SK-N-SH treated with all-trans-retinoic acid at 6 μM for 48 hours (cell line): Measurements from ENCODE around the gene RBMS3.

Experiments used
- ATAC-seq: fragments of 200-7000 bp; cut with Tn5 transposase; 3 replicates; pipeline ENCODE4 v1.9.1; 2020; ENCODE audit warnings: mild to moderate bottlenecking, moderate library complexity
- ARNTL ChIP-seq: fragments of 450-650 bp; formaldehyde crosslinking; IDR thresholded peaks from 2 replicates; pipeline ENCODE4 v1.5.0; 2020; ENCODE audit warnings: low read depth, mild to moderate bottlenecking, moderate library complexity, borderline replicate concordance
- BACH2 ChIP-seq: fragments of 250-450 bp; sonication (Bioruptor Pico); IDR thresholded peaks from 2 replicates; pipeline ENCODE4 v1.9.0; 2021; ENCODE audit warnings: mild to moderate bottlenecking, borderline replicate concordance
- CSDC2 ChIP-seq: fragments of 250-450 bp; sonication (Bioruptor Pico); IDR thresholded peaks from 2 replicates; pipeline ENCODE4 v1.5.0; 2020; ENCODE audit warnings: mild to moderate bottlenecking, moderate library complexity
- ESRRG ChIP-seq: fragments of 250-450 bp; sonication (Bioruptor Pico); IDR thresholded peaks from 2 replicates; pipeline ENCODE4 v1.6.1; 2021; ENCODE audit warnings: mild to moderate bottlenecking
- GLIS3 ChIP-seq: fragments of 250-450 bp; sonication (Bioruptor Pico); IDR thresholded peaks from 2 replicates; pipeline ENCODE4 v1.5.0; 2020; ENCODE audit warnings: mild to moderate bottlenecking, moderate library complexity
- ISL1 ChIP-seq: fragments of 250-450 bp; sonication (Bioruptor Pico); IDR thresholded peaks from 2 replicates; pipeline ENCODE4 v2.1.2; 2022; ENCODE audit warnings: mild to moderate bottlenecking, moderate library complexity
- OSR1 ChIP-seq: fragments of 250-450 bp; sonication (Bioruptor Pico); IDR thresholded peaks from 2 replicates; pipeline ENCODE4 v1.8.0; 2022; ENCODE audit warnings: moderate library complexity, mild to moderate bottlenecking, inconsistent platforms
- PPARA ChIP-seq: fragments of 250-450 bp; sonication (Bioruptor Pico); IDR thresholded peaks from 2 replicates; pipeline ENCODE4 v1.5.0; 2020; ENCODE audit warnings: mild to moderate bottlenecking, borderline replicate concordance
- RARB ChIP-seq: fragments of 250-450 bp; sonication (Bioruptor Pico); IDR thresholded peaks from 2 replicates; pipeline ENCODE4 v1.8.0; 2021; ENCODE audit warnings: mild to moderate bottlenecking, moderate library complexity
- SNAI2 ChIP-seq: fragments of 250-450 bp; sonication (Bioruptor Pico); IDR thresholded peaks from 2 replicates; pipeline ENCODE4 v1.5.0; 2020; ENCODE audit warnings: mild to moderate bottlenecking, moderate library complexity
- TCF4 ChIP-seq: fragments of 250-450 bp; sonication (Bioruptor Pico); IDR thresholded peaks from 2 replicates; pipeline ENCODE4 v1.8.0; 2021; ENCODE audit warnings: mild to moderate bottlenecking, moderate library complexity, borderline replicate concordance
- TOX ChIP-seq: fragments of 250-450 bp; sonication (Bioruptor Pico); IDR thresholded peaks from 2 replicates; pipeline ENCODE4 v1.8.0; 2021; ENCODE audit warnings: mild to moderate bottlenecking, moderate library complexity, borderline replicate concordance
- ZC3H10 ChIP-seq: fragments of 250-450 bp; sonication (Bioruptor Pico); IDR thresholded peaks from 2 replicates; pipeline ENCODE4 v1.5.1; 2021; ENCODE audit warnings: mild to moderate bottlenecking, moderate library complexity
- ZFP3 ChIP-seq: fragments of 250-450 bp; sonication (Bioruptor Pico); IDR thresholded peaks from 2 replicates; pipeline ENCODE4 v1.5.0; 2020; ENCODE audit warnings: mild to moderate bottlenecking, moderate library complexity
- ZFP30 ChIP-seq: fragments of 450-650 bp; formaldehyde crosslinking; IDR thresholded peaks from 2 replicates; pipeline ENCODE4 v1.5.0; 2022; ENCODE audit warnings: mild to moderate bottlenecking, moderate library complexity
- ZNF565 ChIP-seq: fragments of 450-650 bp; formaldehyde crosslinking; conservative IDR thresholded peaks from 2 replicates; pipeline ENCODE4 v1.5.0; 2020; ENCODE audit warnings: low read depth, mild to moderate bottlenecking, moderate library complexity
- ZNF70 ChIP-seq: fragments of 450-650 bp; formaldehyde crosslinking; IDR thresholded peaks from 2 replicates; pipeline ENCODE4 v1.5.0; 2020; ENCODE audit warnings: mild to moderate bottlenecking, moderate library complexity
- ZNF8 ChIP-seq: fragments of 450-650 bp; formaldehyde crosslinking; IDR thresholded peaks from 2 replicates; pipeline ENCODE4 v1.5.0; 2020; ENCODE audit warnings: mild to moderate bottlenecking, moderate library complexity
- TF ChIP-seq, protein P1 (sequence below): fragments of 250-450 bp; sonication (Bioruptor Pico); IDR thresholded peaks from 2 replicates; pipeline ENCODE4 v1.5.1; 2020; ENCODE audit warnings: low read depth, mild to moderate bottlenecking, moderate library complexity
- TF ChIP-seq, protein P2 (sequence below): fragments of 250-450 bp; sonication (Bioruptor Pico); IDR thresholded peaks from 2 replicates; pipeline ENCODE4 v1.8.0; 2020; ENCODE audit warnings: mild to moderate bottlenecking, moderate library complexity, borderline replicate concordance
- TF ChIP-seq, protein P3 (sequence below): fragments of 250-450 bp; sonication (Bioruptor Pico); IDR thresholded peaks from 2 replicates; pipeline ENCODE4 v1.5.0; 2020; ENCODE audit warnings: mild to moderate bottlenecking, moderate library complexity
- TF ChIP-seq, protein P4 (sequence below): fragments of 250-450 bp; sonication (Bioruptor Pico); IDR thresholded peaks from 2 replicates; pipeline ENCODE4 v1.5.1; 2021; ENCODE audit warnings: mild to moderate bottlenecking, moderate library complexity

Gene RBMS3

DNA sequence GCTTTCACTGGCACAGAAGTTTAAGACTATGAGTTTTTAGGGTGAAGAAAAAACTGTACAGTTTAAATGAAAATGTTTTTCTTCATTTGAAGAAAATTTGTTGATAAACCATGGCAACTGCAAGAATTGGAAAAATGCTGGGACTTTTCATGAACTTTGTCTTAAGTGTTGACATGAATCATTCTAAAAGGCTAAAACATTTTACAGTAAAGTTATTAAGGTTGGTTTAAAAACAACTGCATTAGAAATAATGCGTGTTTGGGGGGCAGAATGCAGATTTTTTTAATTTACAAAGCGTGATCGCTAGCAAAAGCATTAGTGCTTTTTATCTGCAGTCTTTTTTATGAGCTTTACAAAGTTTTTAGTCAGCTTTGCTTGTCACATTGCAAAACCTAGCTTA is 723.6 kb downstream of the RBMS3 start:
- TF ChIP-seq ZC3H10 (CRISPR knock-in tag) (no peak), ISL1 (CRISPR knock-in tag) (no peak), ZNF565 (CRISPR knock-in tag) (no peak), BACH2 (CRISPR knock-in tag) (no peak), CSDC2 (CRISPR knock-in tag) (no peak), ZFP30 (no peak), GLIS3 (CRISPR knock-in tag) (no peak), ARNTL (CRISPR knock-in tag) (no peak), ZNF70 (CRISPR knock-in tag) (no peak), ZFP3 (no peak), TCF4 (CRISPR knock-in tag) (no peak), PPARA (no peak), RARB (no peak), OSR1 (CRISPR knock-in tag) (no peak)
- TF ChIP-seq, protein P1, sequence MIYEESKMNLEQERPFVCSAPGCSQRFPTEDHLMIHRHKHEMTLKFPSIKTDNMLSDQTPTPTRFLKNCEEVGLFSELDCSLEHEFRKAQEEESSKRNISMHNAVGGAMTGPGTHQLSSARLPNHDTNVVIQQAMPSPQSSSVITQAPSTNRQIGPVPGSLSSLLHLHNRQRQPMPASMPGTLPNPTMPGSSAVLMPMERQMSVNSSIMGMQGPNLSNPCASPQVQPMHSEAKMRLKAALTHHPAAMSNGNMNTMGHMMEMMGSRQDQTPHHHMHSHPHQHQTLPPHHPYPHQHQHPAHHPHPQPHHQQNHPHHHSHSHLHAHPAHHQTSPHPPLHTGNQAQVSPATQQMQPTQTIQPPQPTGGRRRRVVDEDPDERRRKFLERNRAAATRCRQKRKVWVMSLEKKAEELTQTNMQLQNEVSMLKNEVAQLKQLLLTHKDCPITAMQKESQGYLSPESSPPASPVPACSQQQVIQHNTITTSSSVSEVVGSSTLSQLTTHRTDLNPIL (CRISPR knock-in tag): no peak
- TF ChIP-seq, protein P2, sequence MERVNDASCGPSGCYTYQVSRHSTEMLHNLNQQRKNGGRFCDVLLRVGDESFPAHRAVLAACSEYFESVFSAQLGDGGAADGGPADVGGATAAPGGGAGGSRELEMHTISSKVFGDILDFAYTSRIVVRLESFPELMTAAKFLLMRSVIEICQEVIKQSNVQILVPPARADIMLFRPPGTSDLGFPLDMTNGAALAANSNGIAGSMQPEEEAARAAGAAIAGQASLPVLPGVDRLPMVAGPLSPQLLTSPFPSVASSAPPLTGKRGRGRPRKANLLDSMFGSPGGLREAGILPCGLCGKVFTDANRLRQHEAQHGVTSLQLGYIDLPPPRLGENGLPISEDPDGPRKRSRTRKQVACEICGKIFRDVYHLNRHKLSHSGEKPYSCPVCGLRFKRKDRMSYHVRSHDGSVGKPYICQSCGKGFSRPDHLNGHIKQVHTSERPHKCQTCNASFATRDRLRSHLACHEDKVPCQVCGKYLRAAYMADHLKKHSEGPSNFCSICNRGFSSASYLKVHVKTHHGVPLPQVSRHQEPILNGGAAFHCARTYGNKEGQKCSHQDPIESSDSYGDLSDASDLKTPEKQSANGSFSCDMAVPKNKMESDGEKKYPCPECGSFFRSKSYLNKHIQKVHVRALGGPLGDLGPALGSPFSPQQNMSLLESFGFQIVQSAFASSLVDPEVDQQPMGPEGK (CRISPR knock-in tag): no peak
- TF ChIP-seq, protein P3, sequence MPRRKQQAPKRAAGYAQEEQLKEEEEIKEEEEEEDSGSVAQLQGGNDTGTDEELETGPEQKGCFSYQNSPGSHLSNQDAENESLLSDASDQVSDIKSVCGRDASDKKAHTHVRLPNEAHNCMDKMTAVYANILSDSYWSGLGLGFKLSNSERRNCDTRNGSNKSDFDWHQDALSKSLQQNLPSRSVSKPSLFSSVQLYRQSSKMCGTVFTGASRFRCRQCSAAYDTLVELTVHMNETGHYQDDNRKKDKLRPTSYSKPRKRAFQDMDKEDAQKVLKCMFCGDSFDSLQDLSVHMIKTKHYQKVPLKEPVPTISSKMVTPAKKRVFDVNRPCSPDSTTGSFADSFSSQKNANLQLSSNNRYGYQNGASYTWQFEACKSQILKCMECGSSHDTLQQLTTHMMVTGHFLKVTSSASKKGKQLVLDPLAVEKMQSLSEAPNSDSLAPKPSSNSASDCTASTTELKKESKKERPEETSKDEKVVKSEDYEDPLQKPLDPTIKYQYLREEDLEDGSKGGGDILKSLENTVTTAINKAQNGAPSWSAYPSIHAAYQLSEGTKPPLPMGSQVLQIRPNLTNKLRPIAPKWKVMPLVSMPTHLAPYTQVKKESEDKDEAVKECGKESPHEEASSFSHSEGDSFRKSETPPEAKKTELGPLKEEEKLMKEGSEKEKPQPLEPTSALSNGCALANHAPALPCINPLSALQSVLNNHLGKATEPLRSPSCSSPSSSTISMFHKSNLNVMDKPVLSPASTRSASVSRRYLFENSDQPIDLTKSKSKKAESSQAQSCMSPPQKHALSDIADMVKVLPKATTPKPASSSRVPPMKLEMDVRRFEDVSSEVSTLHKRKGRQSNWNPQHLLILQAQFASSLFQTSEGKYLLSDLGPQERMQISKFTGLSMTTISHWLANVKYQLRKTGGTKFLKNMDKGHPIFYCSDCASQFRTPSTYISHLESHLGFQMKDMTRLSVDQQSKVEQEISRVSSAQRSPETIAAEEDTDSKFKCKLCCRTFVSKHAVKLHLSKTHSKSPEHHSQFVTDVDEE (CRISPR knock-in tag): no peak
- no peak for ATAC-seq

DNA sequence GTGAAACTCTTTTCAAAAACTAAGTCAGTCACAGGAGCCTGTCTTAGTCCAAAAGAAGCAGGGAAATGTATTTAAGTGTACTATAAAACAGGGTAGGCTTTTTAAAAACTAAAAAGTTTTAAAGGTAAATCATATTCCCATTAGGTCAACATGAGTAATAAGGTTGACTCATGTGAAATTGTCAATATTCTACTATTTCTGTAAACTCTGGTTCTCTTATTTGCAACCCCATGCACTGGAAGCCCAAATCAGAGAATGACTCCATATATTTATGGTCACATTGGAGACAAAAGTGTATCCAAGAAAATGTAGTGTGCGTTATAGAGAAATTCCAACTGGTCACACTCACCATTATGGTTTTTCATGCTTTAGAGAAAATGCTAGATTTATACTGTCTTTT is 725.2 kb downstream of the RBMS3 start:
- ATAC-seq: no peak
- TF ChIP-seq ZFP30 (no peak), ZNF8 (no peak), TOX (no peak), ZFP3 (no peak), ESRRG (CRISPR knock-in tag) (no peak), SNAI2 (CRISPR knock-in tag) (no peak)
- TF ChIP-seq, protein P3 (CRISPR knock-in tag): no peak
- TF ChIP-seq, protein P1 (CRISPR knock-in tag): no peak
- TF ChIP-seq, protein P4, sequence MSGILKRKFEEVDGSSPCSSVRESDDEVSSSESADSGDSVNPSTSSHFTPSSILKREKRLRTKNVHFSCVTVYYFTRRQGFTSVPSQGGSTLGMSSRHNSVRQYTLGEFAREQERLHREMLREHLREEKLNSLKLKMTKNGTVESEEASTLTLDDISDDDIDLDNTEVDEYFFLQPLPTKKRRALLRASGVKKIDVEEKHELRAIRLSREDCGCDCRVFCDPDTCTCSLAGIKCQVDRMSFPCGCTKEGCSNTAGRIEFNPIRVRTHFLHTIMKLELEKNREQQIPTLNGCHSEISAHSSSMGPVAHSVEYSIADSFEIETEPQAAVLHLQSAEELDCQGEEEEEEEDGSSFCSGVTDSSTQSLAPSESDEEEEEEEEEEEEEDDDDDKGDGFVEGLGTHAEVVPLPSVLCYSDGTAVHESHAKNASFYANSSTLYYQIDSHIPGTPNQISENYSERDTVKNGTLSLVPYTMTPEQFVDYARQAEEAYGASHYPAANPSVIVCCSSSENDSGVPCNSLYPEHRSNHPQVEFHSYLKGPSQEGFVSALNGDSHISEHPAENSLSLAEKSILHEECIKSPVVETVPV (CRISPR knock-in tag): no peak
